Ectodermal cell (in vitro differentiated cells): ENCODE measurements around the gene MATN1.

Experiments
- H3K27ac ChIP-seq: 2 replicates; pipeline ENCODE4 v1.7.0; 2013; ENCODE audit warnings: mild to moderate bottlenecking, low read depth, low read length; ENCODE audit not compliant: insufficient read depth, poor library complexity, severe bottlenecking
- H3K27me3 ChIP-seq: 2 replicates; pipeline ENCODE4 v1.7.0; 2013; ENCODE audit warnings: mild to moderate bottlenecking, low read length; ENCODE audit not compliant: insufficient read depth, control insufficient read depth, poor library complexity, severe bottlenecking
- H3K36me3 ChIP-seq: one replicate; pipeline ENCODE4 v1.7.0; 2013; ENCODE audit warnings: low read length; ENCODE audit not compliant: control insufficient read depth, insufficient read depth
- H3K4me1 ChIP-seq: one replicate; pipeline ENCODE4 v1.7.0; 2013; ENCODE audit warnings: low read length; ENCODE audit not compliant: control insufficient read depth, insufficient read depth
- H3K4me3 ChIP-seq: 2 replicates; pipeline ENCODE4 v1.7.0; 2013; ENCODE audit warnings: low read depth, low read length, control low read depth; ENCODE audit not compliant: insufficient read depth
- H3K9me3 ChIP-seq: 2 replicates; pipeline ENCODE4 v1.7.0; 2013; ENCODE audit warnings: mild to moderate bottlenecking, low read length, moderate library complexity; ENCODE audit not compliant: control insufficient read depth
- WGBS, 2 experiments: methylation state at CpG; one replicate each; pipeline ENCODE4 v1.1.7; 2013; ENCODE audit warnings: missing lambda C conversion rate in 2 of 2; 5-methylcytosine and 5-hydroxymethylcytosine counted together

The MATN1 gene

DNA sequence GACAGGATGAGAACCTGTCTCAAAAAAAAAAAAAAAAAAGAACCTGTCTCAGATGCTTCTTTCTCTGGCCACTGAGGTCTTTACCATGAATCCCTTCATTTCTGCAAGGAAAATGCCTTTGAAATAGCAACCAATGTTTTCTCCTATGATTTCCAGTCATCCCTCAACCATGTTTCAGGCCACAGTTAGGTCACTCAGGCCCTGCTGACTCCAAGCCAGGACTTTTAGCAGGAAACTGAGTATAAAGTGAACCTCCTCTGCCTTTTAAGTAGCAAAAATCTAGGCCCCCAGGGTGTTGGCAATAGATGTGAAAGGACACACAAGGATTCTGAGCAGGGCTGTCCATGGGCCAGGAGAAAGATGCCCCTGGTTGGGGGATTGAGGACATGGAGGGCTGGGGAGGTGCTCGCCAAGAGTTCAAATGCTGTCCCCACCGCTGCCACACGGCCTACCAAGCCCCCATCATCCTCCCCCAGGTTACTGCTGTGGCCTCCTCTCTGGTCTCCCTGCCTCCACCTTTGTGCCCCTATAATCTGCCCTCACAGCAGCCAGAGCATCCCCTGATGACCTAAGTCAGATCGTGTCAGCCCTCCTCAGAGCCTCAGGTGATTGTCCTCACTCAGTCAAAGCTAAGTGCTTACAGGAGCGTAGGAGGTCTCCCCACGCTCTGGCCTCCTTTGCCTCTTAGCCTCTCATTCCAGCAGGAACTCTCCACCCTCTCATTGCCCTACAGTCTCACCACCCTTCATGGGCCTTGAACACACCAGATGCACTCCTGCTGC, 54.6 kb downstream of the MATN1 start:
- no peak overlapping the region for H3K27ac ChIP-seq
- peaks cover 10% of the 10 kb centered on the region for H3K4me1 ChIP-seq
- H3K36me3 ChIP-seq, result no peaks in the 10 kb centered on the region
- no peak overlapping the region for H3K4me3 ChIP-seq
- 92 to 93% methylated on average over 6 of the region's 6 CpGs for WGBS, 2 experiments
- no peaks in the 10 kb centered on the region for H3K9me3 ChIP-seq
- H3K27me3 ChIP-seq, result no peaks in the 10 kb centered on the region

DNA sequence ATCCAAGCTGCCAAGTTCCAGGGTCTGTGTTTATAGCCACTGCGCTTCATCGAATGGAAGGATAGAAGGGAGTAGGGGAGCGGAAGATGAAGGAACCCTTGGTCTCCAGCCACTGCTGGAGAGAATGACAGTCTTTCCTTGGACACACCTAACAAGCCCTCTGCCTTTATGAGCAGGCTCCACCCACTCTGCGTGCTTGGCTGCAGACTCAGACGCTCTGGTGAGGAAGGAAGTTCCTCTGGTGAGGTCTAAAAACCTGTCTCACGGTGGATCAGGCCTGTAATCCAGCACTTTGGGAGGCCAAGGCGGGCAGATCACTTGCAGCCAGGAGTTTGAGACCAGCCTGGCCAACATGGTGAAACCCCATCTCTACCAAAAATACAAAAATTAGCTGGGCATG, 55.4 kb downstream of the MATN1 start:
- Histone ChIP-seq H3K36me3 (no peaks in the 10 kb centered on the region), H3K27ac (no peak overlapping the region), H3K9me3 (no peaks in the 10 kb centered on the region), H3K27me3 (no peaks in the 10 kb centered on the region), H3K4me1 (peaks cover 14% of the 10 kb centered on the region), H3K4me3 (no peak overlapping the region)
- 67 to 76% methylated on average over 7 of the region's 7 CpGs for WGBS, 2 experiments

DNA sequence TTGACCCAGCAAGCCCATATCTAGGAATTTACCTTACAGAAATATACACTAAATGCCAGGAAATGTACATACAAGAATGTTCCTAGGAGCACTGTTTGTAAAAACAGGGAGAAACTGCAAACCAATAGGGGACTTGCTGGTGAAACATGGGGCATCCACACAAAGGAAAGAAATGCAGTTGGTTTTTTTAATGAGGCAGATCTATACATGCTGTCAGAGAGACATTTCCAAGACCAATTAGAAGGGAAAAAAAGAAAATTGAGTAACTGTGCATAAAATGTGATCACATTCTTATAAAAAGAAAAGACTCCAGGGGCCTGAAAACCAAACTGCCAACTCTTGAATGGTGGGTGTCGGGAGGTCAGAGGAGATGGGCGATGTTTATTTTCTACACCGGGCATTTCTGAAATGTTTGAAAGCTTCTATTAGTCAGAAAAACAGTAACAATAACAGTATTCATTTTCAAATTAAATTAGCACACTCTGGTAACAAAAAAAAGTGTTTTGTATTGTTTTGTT, 56.6 kb downstream of the MATN1 start:
- no peak overlapping the region for H3K27ac ChIP-seq
- H3K27me3 ChIP-seq, result no peaks in the 10 kb centered on the region
- H3K36me3 ChIP-seq, result no peaks in the 10 kb centered on the region
- 90% methylated on average over 3 of the region's 3 CpGs; no CpG with 5 or more reads in 1 of the 2 experiments for WGBS, 2 experiments
- H3K9me3 ChIP-seq, result no peaks in the 10 kb centered on the region
- H3K4me3 ChIP-seq, result no peak overlapping the region
- H3K4me1 ChIP-seq, result peaks cover 20% of the 10 kb centered on the region

DNA sequence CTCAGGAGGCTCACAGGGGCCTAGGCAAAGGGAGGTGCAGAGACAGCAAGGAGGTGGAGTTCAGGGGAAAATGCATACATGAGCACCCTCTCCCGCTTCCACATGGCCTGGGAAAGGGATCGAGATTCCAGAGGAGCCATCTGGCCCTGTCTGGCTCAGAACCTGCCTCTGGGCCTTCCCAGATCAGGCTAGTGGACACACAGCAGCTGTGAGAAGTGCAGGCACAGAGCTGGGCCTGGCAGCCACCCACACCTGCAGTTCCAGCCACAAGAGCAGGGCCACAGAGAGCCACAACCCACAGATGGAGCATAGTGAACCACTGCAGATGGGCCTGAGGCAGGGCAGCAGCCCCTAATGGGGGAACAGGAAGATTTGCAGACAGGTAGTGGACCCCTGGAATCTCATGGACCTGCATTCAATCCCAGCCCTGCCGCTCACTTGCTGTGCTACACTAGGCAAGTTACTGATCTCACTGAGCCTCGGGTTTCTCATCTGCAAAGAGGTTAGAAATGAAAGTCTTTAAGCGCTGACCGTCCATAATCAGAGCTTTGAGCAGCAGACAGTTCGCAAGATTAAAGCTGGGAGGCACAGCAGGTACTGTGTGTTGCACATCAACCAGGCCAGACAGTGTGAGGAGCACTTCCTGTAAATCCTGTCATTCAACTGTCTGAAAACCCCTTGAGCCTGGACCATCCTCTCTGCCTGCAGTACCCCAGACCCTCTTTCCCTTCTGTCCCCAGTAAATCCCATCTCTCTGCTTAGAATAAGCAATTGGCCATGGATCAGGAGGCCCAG, 58.0 kb downstream of the MATN1 start:
- Histone ChIP-seq H3K27me3 (no peaks in the 10 kb centered on the region), H3K9me3 (no peaks in the 10 kb centered on the region), H3K4me3 (no peak overlapping the region), H3K4me1 (peaks cover 17% of the 10 kb centered on the region), H3K36me3 (no peaks in the 10 kb centered on the region), H3K27ac (no peak overlapping the region)
- 91 to 92% methylated on average over 7 of the region's 7 CpGs for WGBS, 2 experiments

DNA sequence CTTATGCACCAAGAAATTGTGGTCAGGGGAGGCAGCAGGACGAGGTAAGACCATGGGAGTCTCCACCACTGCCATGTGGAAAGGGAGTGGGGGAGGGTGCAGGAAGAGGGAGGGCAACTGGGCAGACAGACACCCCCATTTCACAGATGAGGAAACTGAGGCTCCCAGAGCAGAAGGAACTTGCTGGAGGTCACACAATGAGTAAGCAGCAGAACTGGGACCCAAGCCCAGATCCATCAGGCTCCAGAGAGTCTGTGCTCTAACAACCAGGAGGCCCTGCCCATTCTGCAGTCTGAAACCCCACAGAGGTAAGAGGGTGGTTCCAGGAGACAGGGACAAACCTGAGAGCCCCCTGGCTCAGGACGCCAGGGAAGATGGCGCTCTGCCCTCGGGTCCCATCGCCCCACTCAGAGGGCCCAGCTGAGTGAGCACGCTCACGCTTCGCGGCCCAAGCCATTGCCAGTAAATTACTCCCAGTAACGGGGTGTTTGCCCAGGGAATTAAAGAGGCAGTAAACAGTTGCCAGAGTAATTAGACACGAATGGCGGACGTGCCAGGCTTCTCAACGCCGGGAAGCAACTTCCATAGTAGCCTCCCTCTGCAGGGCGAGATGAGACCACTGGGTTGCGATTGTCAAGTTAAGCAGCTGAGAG, 59.2 kb downstream of the MATN1 start:
- Histone ChIP-seq H3K4me1 (peaks cover 15% of the 10 kb centered on the region), H3K27ac (no peak overlapping the region), H3K27me3 (no peaks in the 10 kb centered on the region), H3K36me3 (no peaks in the 10 kb centered on the region), H3K9me3 (no peaks in the 10 kb centered on the region), H3K4me3 (no peak overlapping the region)
- 92 to 95% methylated on average over 17 of the region's 17 CpGs for WGBS, 2 experiments

DNA sequence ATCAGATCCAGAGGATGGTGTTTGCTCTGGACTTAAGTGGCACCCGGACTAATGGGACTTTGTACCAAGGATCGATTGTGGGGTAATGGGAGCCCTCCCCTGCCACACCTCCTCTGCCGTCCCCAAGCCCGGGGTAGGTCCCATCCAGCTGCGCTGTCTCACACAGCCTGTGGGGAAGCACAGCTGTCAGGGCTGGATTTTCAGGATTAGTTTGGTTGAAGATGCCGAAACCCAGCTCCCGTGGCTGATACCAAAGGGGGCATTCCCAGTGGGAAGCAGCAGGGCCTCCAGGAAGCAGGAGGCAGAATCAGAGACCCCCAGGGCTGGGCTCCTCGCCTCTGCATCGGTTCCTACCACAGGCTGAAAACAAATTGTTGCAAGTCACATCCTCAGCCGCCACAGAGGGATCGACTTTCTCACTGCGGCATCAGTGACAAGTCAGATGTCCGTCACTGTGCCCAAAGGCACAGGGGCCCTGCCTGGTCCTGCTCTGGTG, 59.7 kb downstream of the MATN1 start:
- H3K9me3 ChIP-seq, result no peaks in the 10 kb centered on the region
- no peaks in the 10 kb centered on the region for H3K36me3 ChIP-seq
- no peak overlapping the region for H3K27ac ChIP-seq
- peaks cover 15% of the 10 kb centered on the region for H3K4me1 ChIP-seq
- 78 to 82% methylated on average over 13 of the region's 13 CpGs for WGBS, 2 experiments
- no peaks in the 10 kb centered on the region for H3K27me3 ChIP-seq
- H3K4me3 ChIP-seq, result no peak overlapping the region

DNA sequence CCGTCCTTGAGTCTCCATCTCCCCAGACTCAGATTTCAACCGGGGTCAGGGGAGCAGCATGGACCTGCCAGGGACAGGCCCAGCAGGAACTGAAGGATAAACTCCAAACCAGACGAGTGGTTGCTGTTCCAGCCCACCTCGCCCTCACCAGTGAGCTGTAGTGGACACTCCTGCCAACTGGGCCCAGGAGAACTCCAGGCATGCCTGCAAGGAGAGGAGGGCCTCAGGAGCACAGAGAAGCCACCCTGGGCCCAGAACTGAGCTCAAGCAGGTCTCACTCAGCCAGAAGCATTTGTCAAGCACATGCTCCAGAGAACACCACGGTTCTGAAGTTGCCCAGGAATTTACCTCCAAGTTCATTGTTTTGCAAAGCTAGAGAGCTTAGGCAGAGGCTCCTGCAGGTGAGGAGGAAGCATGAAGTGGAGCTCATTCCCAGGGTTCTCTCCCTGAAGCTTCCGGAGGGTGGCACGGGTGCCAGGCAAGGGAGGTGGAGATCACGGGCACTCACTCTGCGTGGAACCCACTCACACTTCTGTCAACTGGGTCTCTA, 61.0 kb downstream of the MATN1 start:
- no peak overlapping the region for H3K27ac ChIP-seq
- no peaks in the 10 kb centered on the region for H3K9me3 ChIP-seq
- 78% methylated on average over 9 of the region's 9 CpGs for WGBS, 2 experiments
- H3K36me3 ChIP-seq, result no peaks in the 10 kb centered on the region
- no peaks in the 10 kb centered on the region for H3K27me3 ChIP-seq
- H3K4me1 ChIP-seq, result peaks cover 15% of the 10 kb centered on the region
- H3K4me3 ChIP-seq, result no peak overlapping the region

DNA sequence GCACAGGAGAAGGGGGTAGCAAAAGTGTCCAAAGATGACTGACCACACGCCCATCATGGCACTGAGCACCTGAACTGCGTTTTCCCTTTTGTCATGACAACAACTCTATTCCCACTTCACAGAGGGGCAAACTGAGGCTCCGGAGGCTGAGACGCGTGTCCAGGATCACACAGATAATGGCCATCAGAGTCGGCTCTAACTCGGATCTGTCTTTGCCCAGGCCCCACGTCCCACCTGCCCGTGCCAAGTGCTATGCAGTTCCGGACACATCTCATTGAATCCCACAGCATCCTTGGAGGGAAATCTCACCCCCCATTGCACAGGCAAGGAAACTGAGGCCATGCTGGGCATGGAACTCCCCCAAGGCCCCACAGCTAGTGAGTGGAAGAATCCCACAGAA, 62.1 kb downstream of the MATN1 start:
- peaks cover 15% of the 10 kb centered on the region for H3K4me1 ChIP-seq
- no peaks in the 10 kb centered on the region for H3K27me3 ChIP-seq
- H3K36me3 ChIP-seq, result no peaks in the 10 kb centered on the region
- no peak overlapping the region for H3K27ac ChIP-seq
- no peak overlapping the region for H3K4me3 ChIP-seq
- H3K9me3 ChIP-seq, result no peaks in the 10 kb centered on the region
- WGBS, 2 experiments, result 96 to 97% methylated on average over 10 of the region's 10 CpGs
